Neuron (in vitro differentiated cells): ENCODE measurements around the gene CAMTA1.

ENCODE experiments used
- H2AFZ ChIP-seq: one replicate; pipeline ENCODE4 v1.6.1; 2013; ENCODE audit warnings: low read depth, mild to moderate bottlenecking, inconsistent platforms, low read length, moderate library complexity
- H3K27me3 ChIP-seq: one replicate; pipeline ENCODE4 v1.6.1; 2013; ENCODE audit warnings: low read length; ENCODE audit not compliant: insufficient read depth
- H3K36me3 ChIP-seq: one replicate; pipeline ENCODE4 v1.6.1; 2013; ENCODE audit warnings: low read length; ENCODE audit not compliant: insufficient read depth
- H3K4me1 ChIP-seq: one replicate; pipeline ENCODE4 v1.6.1; 2013; ENCODE audit warnings: low read length; ENCODE audit not compliant: insufficient read depth
- H3K4me3 ChIP-seq: 2 replicates; pipeline ENCODE4 v1.5.1; 2013; ENCODE audit warnings: mild to moderate bottlenecking, low read length, moderate library complexity
- H3K9me3 ChIP-seq: one replicate; pipeline ENCODE4 v1.6.1; 2013; ENCODE audit warnings: low read length

The CAMTA1 gene

GRCh38 chr1:7632681-7633080 is 847.4 kb downstream of the CAMTA1 start:
- no peaks in the 10 kb centered on the region for H3K9me3 ChIP-seq

GRCh38 chr1:7633506-7634245 is 848.4 kb downstream of the CAMTA1 start:
- Histone ChIP-seq H3K9me3 (no peaks in the 10 kb centered on the region), H3K27me3 (peaks cover 44% of the 10 kb centered on the region), H3K4me1 (no peaks in the 10 kb centered on the region), H3K36me3 (no peaks in the 10 kb centered on the region), H2AFZ (no peak overlapping the region), H3K4me3 (no peak overlapping the region)

More at GRCh38 chr1:7632681-7633080, 847.4 kb downstream of the CAMTA1 start:
- H3K36me3 ChIP-seq = no peaks in the 10 kb centered on the region
- peaks cover 52% of the 10 kb centered on the region for H3K27me3 ChIP-seq
- no peak overlapping the region for H2AFZ ChIP-seq
- no peak overlapping the region for H3K4me3 ChIP-seq
- H3K4me1 ChIP-seq = no peaks in the 10 kb centered on the region

- H3K9me3 ChIP-seq = no peaks in the 10 kb centered on the region
- H3K27me3 ChIP-seq = peaks cover 36% of the 10 kb centered on the region
- H3K4me3 ChIP-seq = no peak overlapping the region
- H3K4me1 ChIP-seq = no peaks in the 10 kb centered on the region
- H2AFZ ChIP-seq = no peak overlapping the region
- no peaks in the 10 kb centered on the region for H3K36me3 ChIP-seq
These were observed 849.4 kb downstream of the CAMTA1 start for GRCh38 chr1:7634546-7635240.

- Histone ChIP-seq H3K4me1 (peaks cover 4% of the 10 kb centered on the region), H3K27me3 (peaks cover 24% of the 10 kb centered on the region), H3K9me3 (no peaks in the 10 kb centered on the region), H3K36me3 (no peaks in the 10 kb centered on the region), H2AFZ (no peak overlapping the region), H3K4me3 (no peak overlapping the region)
These were observed 851.7 kb downstream of the CAMTA1 start for GRCh38 chr1:7636795-7637526.

- Histone ChIP-seq H3K27me3 (peaks cover 19% of the 10 kb centered on the region), H3K4me3 (no peak overlapping the region), H3K9me3 (no peaks in the 10 kb centered on the region), H3K4me1 (peaks cover 4% of the 10 kb centered on the region), H3K36me3 (no peaks in the 10 kb centered on the region), H2AFZ (no peak overlapping the region)
These were observed 852.8 kb downstream of the CAMTA1 start for GRCh38 chr1:7638078-7638477.

GRCh38 chr1:7639435-7640131 is 854.3 kb downstream of the CAMTA1 start:
- Histone ChIP-seq H3K27me3 (peaks cover 7% of the 10 kb centered on the region), H3K36me3 (no peaks in the 10 kb centered on the region), H3K4me1 (peaks cover 4% of the 10 kb centered on the region), H2AFZ (no peak overlapping the region), H3K4me3 (no peak overlapping the region), H3K9me3 (no peaks in the 10 kb centered on the region)

- Histone ChIP-seq H3K27me3 (peaks cover 4% of the 10 kb centered on the region), H3K9me3 (no peaks in the 10 kb centered on the region), H3K4me1 (peaks cover 4% of the 10 kb centered on the region), H3K4me3 (no peak overlapping the region), H2AFZ (no peak overlapping the region), H3K36me3 (no peaks in the 10 kb centered on the region)
These were observed 855.1 kb downstream of the CAMTA1 start for GRCh38 chr1:7640350-7640749.

GRCh38 chr1:7640920-7641585 is 855.8 kb downstream of the CAMTA1 start:
- Histone ChIP-seq H3K4me1 (peaks cover 4% of the 10 kb centered on the region), H3K4me3 (no peak overlapping the region), H3K36me3 (no peaks in the 10 kb centered on the region), H2AFZ (no peak overlapping the region), H3K27me3 (peaks cover 4% of the 10 kb centered on the region), H3K9me3 (no peaks in the 10 kb centered on the region)

- Histone ChIP-seq H3K4me1 (peaks cover 4% of the 10 kb centered on the region), H2AFZ (no peak overlapping the region), H3K36me3 (no peaks in the 10 kb centered on the region), H3K4me3 (no peak overlapping the region), H3K27me3 (peaks cover 4% of the 10 kb centered on the region), H3K9me3 (no peaks in the 10 kb centered on the region)
These were observed 856.5 kb downstream of the CAMTA1 start for GRCh38 chr1:7641587-7642417.

GRCh38 chr1:7642418-7642704 is 857.1 kb downstream of the CAMTA1 start:
- peaks cover 4% of the 10 kb centered on the region for H3K27me3 ChIP-seq
- H3K4me1 ChIP-seq = peaks cover 4% of the 10 kb centered on the region
- no peaks in the 10 kb centered on the region for H3K9me3 ChIP-seq
- H3K36me3 ChIP-seq = no peaks in the 10 kb centered on the region
- H3K4me3 ChIP-seq = no peak overlapping the region
- no peak overlapping the region for H2AFZ ChIP-seq

- H3K9me3 ChIP-seq = no peaks in the 10 kb centered on the region
- no peak overlapping the region for H3K4me3 ChIP-seq
- no peak overlapping the region for H2AFZ ChIP-seq
- H3K36me3 ChIP-seq = no peaks in the 10 kb centered on the region
- peaks cover 4% of the 10 kb centered on the region for H3K4me1 ChIP-seq
- peaks cover 4% of the 10 kb centered on the region for H3K27me3 ChIP-seq
These were observed 857.7 kb downstream of the CAMTA1 start for GRCh38 chr1:7642781-7643529.
